ENCODE measurements around the gene HMCN1. TPM values are rescaled to one million over a fixed set of nuclear protein-coding genes. Genes with fewer than 3 reads are reported as not detected.
"Not testable (repeated sequence)": the region's sequence is repeated elsewhere in the genome, so short reads cannot be mapped to it uniquely, and the experiment has no call there.

The HMCN1 gene
- total RNA-seq, 2 experiments from 2014 or later, result not detected

- H3K27me3 Mint-ChIP-seq, result peaks cover 12% of the 10 kb centered on the region
- CTCF ChIA-PET, result no interaction called here
- H3K4me1 Mint-ChIP-seq (ENCODE audit: low read depth), result peaks cover 2% of the 10 kb centered on the region
- H3K9me3 Mint-ChIP-seq, result peaks cover 8% of the 10 kb centered on the region
- intact Hi-C loops (cut with micrococcal nuclease), result no loop called here
- POLR2A ChIA-PET, result no interaction called here
- DNase-seq, result no peak
- H3K4me3 Mint-ChIP-seq, result no peak overlapping the region
- no peak overlapping the region for H3K27ac Mint-ChIP-seq
- peaks cover 2% of the 10 kb centered on the region for H3K36me3 Mint-ChIP-seq
Measured at GRCh38 chr1:185745165-185745564, 11.0 kb downstream of the HMCN1 start.

DNA sequence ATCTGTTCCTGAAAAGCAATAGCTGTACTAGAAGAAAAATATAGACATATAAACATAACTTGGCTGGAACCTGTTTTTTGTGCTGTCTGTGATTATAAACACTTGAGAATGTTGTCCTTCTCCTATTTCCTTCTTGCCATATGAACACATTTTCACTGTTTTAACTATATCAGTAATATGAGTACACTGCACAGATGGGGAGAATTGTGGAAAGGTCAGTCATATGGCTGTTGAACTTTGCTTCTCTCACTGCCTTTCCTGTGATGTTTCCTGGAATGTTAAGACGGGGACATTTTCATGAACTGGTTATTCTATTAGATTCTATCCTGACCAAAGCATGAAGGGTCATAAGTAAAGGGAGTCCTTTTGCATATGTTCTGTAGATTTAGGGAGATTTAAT is 24.9 kb downstream of the HMCN1 start:
- H3K4me1 Mint-ChIP-seq (ENCODE audit: low read depth), result no peaks in the 10 kb centered on the region
- H3K36me3 Mint-ChIP-seq, result no peaks in the 10 kb centered on the region
- H3K4me3 Mint-ChIP-seq, result no peak overlapping the region
- no peaks in the 10 kb centered on the region for H3K9me3 Mint-ChIP-seq
- CTCF ChIA-PET, result no interaction called here
- POLR2A ChIA-PET, result no interaction called here
- intact Hi-C loops (cut with micrococcal nuclease), result no loop called here
- peaks cover 13% of the 10 kb centered on the region for H3K27me3 Mint-ChIP-seq
- no peak overlapping the region for H3K27ac Mint-ChIP-seq
- no peak for DNase-seq

GRCh38 chr1:185761841-185762240 is 27.6 kb downstream of the HMCN1 start:
- H3K4me1 Mint-ChIP-seq (ENCODE audit: low read depth), result no peaks in the 10 kb centered on the region
- H3K9me3 Mint-ChIP-seq, result no peaks in the 10 kb centered on the region
- intact Hi-C loops (cut with micrococcal nuclease), result no loop called here
- POLR2A ChIA-PET, result no interaction called here
- CTCF ChIA-PET, result no interaction called here
- DNase-seq, result no peak
- H3K4me3 Mint-ChIP-seq, result no peak overlapping the region
- H3K36me3 Mint-ChIP-seq, result no peaks in the 10 kb centered on the region
- peaks cover 13% of the 10 kb centered on the region for H3K27me3 Mint-ChIP-seq
- H3K27ac Mint-ChIP-seq, result no peak overlapping the region

DNA sequence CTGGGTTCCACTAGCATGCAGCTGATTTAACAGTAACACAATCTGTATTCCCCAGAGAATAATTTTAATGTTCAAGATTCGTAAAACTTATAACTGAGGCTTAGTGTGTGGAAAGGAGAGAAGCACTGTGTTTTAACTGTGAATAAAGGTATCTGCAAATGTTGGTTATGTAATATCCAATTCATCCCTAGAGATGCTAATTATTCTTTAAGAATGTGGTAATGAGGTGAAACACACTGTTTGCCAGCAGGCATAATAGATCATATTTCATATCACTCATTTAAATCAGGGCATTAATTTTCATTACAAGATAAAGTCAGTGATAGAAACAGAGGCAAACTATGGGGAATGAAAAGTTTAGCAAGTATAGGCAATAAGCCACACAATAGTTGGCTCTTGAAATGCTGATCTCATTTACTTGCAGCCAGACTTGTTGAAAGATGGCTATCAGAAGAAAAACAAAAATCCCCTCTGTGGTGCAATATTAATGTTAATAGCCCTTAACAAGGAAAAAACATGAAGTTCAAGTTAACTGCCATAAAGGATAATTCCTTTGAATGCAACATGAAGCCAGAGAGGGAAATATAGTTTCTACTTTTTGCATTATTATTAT is 33.4 kb downstream of the HMCN1 start:
- Mint-ChIP-seq H3K27ac (no peak overlapping the region), H3K9me3 (no peaks in the 10 kb centered on the region), H3K27me3 (peaks cover 6% of the 10 kb centered on the region), H3K4me1 (ENCODE audit: low read depth) (no peaks in the 10 kb centered on the region), H3K4me3 (no peak overlapping the region), H3K36me3 (no peaks in the 10 kb centered on the region)
- no peak for DNase-seq
- ChIA-PET POLR2A (no interaction called here), CTCF (no interaction called here)
- intact Hi-C loops (cut with micrococcal nuclease), result no loop called here

DNA sequence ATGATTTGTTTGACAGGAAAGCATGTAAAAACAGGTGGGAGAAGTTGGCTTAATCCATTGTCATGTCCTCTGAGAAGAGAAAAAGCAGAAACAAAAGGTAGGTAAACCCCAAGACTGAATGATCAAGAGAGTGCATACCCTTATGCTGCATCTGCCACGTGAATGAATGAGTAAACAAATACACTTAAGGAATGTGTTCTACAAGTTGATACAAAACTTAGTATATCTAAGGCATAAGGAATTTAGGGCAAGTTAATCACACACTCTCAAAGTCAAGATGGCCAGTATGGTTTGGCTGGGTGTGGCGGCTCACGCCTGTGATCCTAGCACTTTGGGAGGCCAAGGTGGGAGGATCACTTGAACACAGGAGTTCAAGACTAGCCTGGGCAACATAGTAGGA is 34.2 kb downstream of the HMCN1 start:
- DNase-seq, result no peak
- Mint-ChIP-seq H3K27ac (no peak overlapping the region), H3K4me3 (no peak overlapping the region), H3K4me1 (ENCODE audit: low read depth) (no peaks in the 10 kb centered on the region), H3K36me3 (no peaks in the 10 kb centered on the region), H3K27me3 (peaks cover 1% of the 10 kb centered on the region), H3K9me3 (no peaks in the 10 kb centered on the region)
- ChIA-PET POLR2A (no interaction called here), CTCF (no interaction called here)
- intact Hi-C loops (cut with micrococcal nuclease), result no loop called here

- Mint-ChIP-seq H3K4me3 (no peak overlapping the region), H3K9me3 (no peaks in the 10 kb centered on the region), H3K4me1 (ENCODE audit: low read depth) (no peaks in the 10 kb centered on the region), H3K27ac (no peak overlapping the region), H3K27me3 (peaks cover 1% of the 10 kb centered on the region), H3K36me3 (no peaks in the 10 kb centered on the region)
- DNase-seq, result no peak
- ChIA-PET POLR2A (no interaction called here), CTCF (interaction anchor here (1.1 kb wide), 1 partner anchor 43 kb away, joined by 4 read pairs; no protein-coding TSS in a partner anchor)
- intact Hi-C loops (cut with micrococcal nuclease), result no loop called here
Measured at GRCh38 chr1:185769136-185769535, 34.9 kb downstream of the HMCN1 start.

- no peaks in the 10 kb centered on the region for H3K4me1 Mint-ChIP-seq (ENCODE audit: low read depth)
- H3K36me3 Mint-ChIP-seq, result no peaks in the 10 kb centered on the region
- no peak for DNase-seq
- no peak overlapping the region for H3K4me3 Mint-ChIP-seq
- intact Hi-C loops (cut with micrococcal nuclease), result no loop called here
- no peak overlapping the region for H3K27ac Mint-ChIP-seq
- H3K9me3 Mint-ChIP-seq, result no peaks in the 10 kb centered on the region
- H3K27me3 Mint-ChIP-seq, result no peaks in the 10 kb centered on the region
- ChIA-PET CTCF (no interaction called here), POLR2A (no interaction called here)
Measured at GRCh38 chr1:185774394-185774793, 40.2 kb downstream of the HMCN1 start.

- DNase-seq, result no peak
- Mint-ChIP-seq H3K27me3 (no peaks in the 10 kb centered on the region), H3K9me3 (no peaks in the 10 kb centered on the region), H3K4me1 (ENCODE audit: low read depth) (no peaks in the 10 kb centered on the region), H3K4me3 (no peak overlapping the region), H3K36me3 (no peaks in the 10 kb centered on the region), H3K27ac (no peak overlapping the region)
- ChIA-PET POLR2A (no interaction called here), CTCF (no interaction called here)
- intact Hi-C loops (cut with micrococcal nuclease), result no loop called here
Measured at GRCh38 chr1:185775501-185775900, 41.3 kb downstream of the HMCN1 start.

GRCh38 chr1:185776522-185776921 is 42.3 kb downstream of the HMCN1 start:
- Mint-ChIP-seq H3K36me3 (no peaks in the 10 kb centered on the region), H3K4me1 (ENCODE audit: low read depth) (no peaks in the 10 kb centered on the region), H3K27ac (no peak overlapping the region), H3K27me3 (peaks cover 3% of the 10 kb centered on the region), H3K4me3 (no peak overlapping the region), H3K9me3 (peaks cover under 1% of the 10 kb centered on the region)
- no peak for DNase-seq
- intact Hi-C loops (cut with micrococcal nuclease), result no loop called here
- ChIA-PET CTCF (no interaction called here), POLR2A (no interaction called here)

DNA sequence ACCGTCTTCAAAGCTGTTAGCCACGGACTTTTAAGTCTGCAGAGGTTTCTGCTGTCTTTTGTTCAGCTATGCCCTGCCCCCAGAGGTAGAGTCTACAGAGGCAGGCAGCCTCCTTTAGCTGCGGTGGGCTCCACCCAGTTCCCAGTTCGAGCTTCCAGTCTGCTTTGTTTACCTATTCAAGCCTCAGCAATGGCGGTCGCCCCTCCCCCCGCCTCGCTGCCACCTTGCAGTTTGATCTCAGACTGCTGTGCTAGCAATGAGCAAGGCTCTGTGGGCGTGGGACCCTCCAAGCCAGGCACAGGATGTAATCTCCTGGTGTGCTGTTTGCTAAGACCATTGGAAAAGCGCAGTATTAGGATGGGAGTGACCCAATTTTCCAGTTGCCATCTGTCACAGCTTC is 49.7 kb downstream of the HMCN1 start:
- intact Hi-C loops (cut with micrococcal nuclease); H3K27ac Mint-ChIP-seq; H3K4me3 Mint-ChIP-seq; H3K4me1 Mint-ChIP-seq (ENCODE audit: low read depth); H3K36me3 Mint-ChIP-seq; DNase-seq; POLR2A ChIA-PET; H3K9me3 Mint-ChIP-seq; H3K27me3 Mint-ChIP-seq; CTCF ChIA-PET: not testable (repeated sequence)

GRCh38 chr1:185785586-185785985 is 51.4 kb downstream of the HMCN1 start:
- H3K27me3 Mint-ChIP-seq, result peaks cover 9% of the 10 kb centered on the region

GRCh38 chr1:185786524-185786923 is 52.3 kb downstream of the HMCN1 start:
- DNase-seq, result no peak
- peaks cover 4% of the 10 kb centered on the region for H3K9me3 Mint-ChIP-seq
- POLR2A ChIA-PET, result no interaction called here
- intact Hi-C loops (cut with micrococcal nuclease), result no loop called here
- CTCF ChIA-PET, result no interaction called here
- H3K4me3 Mint-ChIP-seq, result no peak overlapping the region
- H3K27me3 Mint-ChIP-seq, result peaks cover 6% of the 10 kb centered on the region
- H3K4me1 Mint-ChIP-seq (ENCODE audit: low read depth), result no peaks in the 10 kb centered on the region
- H3K36me3 Mint-ChIP-seq, result no peaks in the 10 kb centered on the region
- H3K27ac Mint-ChIP-seq, result no peak overlapping the region

More at GRCh38 chr1:185785586-185785985, 51.4 kb downstream of the HMCN1 start:
- no peak overlapping the region for H3K4me3 Mint-ChIP-seq
- POLR2A ChIA-PET, result no interaction called here
- H3K36me3 Mint-ChIP-seq, result no peaks in the 10 kb centered on the region
- intact Hi-C loops (cut with micrococcal nuclease), result no loop called here
- no peaks in the 10 kb centered on the region for H3K4me1 Mint-ChIP-seq (ENCODE audit: low read depth)
- DNase-seq, result no peak
- peaks cover 4% of the 10 kb centered on the region for H3K9me3 Mint-ChIP-seq
- no peak overlapping the region for H3K27ac Mint-ChIP-seq
- CTCF ChIA-PET, result no interaction called here

- Mint-ChIP-seq H3K27me3 (peaks cover 4% of the 10 kb centered on the region), H3K4me3 (no peak overlapping the region), H3K27ac (no peak overlapping the region), H3K36me3 (no peaks in the 10 kb centered on the region), H3K9me3 (peaks cover 2% of the 10 kb centered on the region), H3K4me1 (ENCODE audit: low read depth) (no peaks in the 10 kb centered on the region)
- CTCF ChIA-PET, result no interaction called here
- no peak for DNase-seq
- POLR2A ChIA-PET, result no interaction called here
- intact Hi-C loops (cut with micrococcal nuclease), result no loop called here
Measured at GRCh38 chr1:185787238-185787637, 53.0 kb downstream of the HMCN1 start.

Data from activated CD4-positive, alpha-beta memory T cell treated with anti-CD3 and anti-CD28 coated beads for 36 hours (primary cell).